Trophoblast cell (in vitro differentiated cells and primary cell): ENCODE data around the gene PFKP.

Source experiments
- DNase-seq, 2 donors: peaks; one replicate each; pipeline ENCODE4 v3.0.0-alpha.2; 2016
- H2AFZ ChIP-seq: 2 replicates; pipeline ENCODE4 v1.6.1; 2013; ENCODE audit warnings: low read length, moderate library complexity, mild to moderate bottlenecking; ENCODE audit not compliant: insufficient read depth, poor library complexity
- H2AK5ac ChIP-seq: 2 replicates; pipeline ENCODE4 v1.6.1; 2013; ENCODE audit warnings: mild to moderate bottlenecking, low read length
- H2BK120ac ChIP-seq: 2 replicates; pipeline ENCODE4 v1.6.1; 2013; ENCODE audit warnings: low read length, mild to moderate bottlenecking, moderate library complexity; ENCODE audit not compliant: insufficient read depth, poor library complexity
- H2BK12ac ChIP-seq: 2 replicates; pipeline ENCODE4 v1.6.1; 2013; ENCODE audit warnings: mild to moderate bottlenecking, low read length, moderate library complexity
- H2BK5ac ChIP-seq: 2 replicates; pipeline ENCODE4 v1.6.1; 2013; ENCODE audit warnings: low read length, low read depth, moderate library complexity, mild to moderate bottlenecking; ENCODE audit not compliant: poor library complexity
- H3K14ac ChIP-seq: 2 replicates; pipeline ENCODE4 v1.6.1; 2013; ENCODE audit warnings: mild to moderate bottlenecking, low read length
- H3K18ac ChIP-seq: 2 replicates; pipeline ENCODE4 v1.6.1; 2013; ENCODE audit warnings: mild to moderate bottlenecking, low read length
- H3K23ac ChIP-seq: 2 replicates; pipeline ENCODE4 v1.6.1; 2013; ENCODE audit warnings: low read length
- H3K27ac ChIP-seq: 2 replicates; pipeline ENCODE4 v1.5.1; 2013; ENCODE audit warnings: low read depth, mild to moderate bottlenecking, inconsistent platforms, low read length, moderate library complexity
- H3K27me3 ChIP-seq: 2 replicates; pipeline ENCODE4 v1.6.1; 2013; ENCODE audit warnings: inconsistent platforms, mild to moderate bottlenecking, low read length, moderate library complexity; ENCODE audit not compliant: insufficient read depth
- H3K36me3 ChIP-seq, 2 experiments: 1 replicate in 1 of 2; 2 replicates in 1 of 2; pipeline ENCODE4 v1.6.1; 2013; ENCODE audit warnings: low read length in 2 of 2, mild to moderate bottlenecking in 2 of 2, moderate library complexity in 1 of 2; ENCODE audit not compliant: insufficient read depth in 2 of 2, control insufficient read depth in 1 of 2
- H3K4ac ChIP-seq: 2 replicates; pipeline ENCODE4 v1.6.1; 2013; ENCODE audit warnings: low read depth, mild to moderate bottlenecking, low read length, moderate library complexity
- H3K4me1 ChIP-seq, 2 experiments: 1 replicate in 1 of 2; 2 replicates in 1 of 2; pipeline ENCODE4 v1.6.1; 2013; ENCODE audit warnings: low read length in 2 of 2, mild to moderate bottlenecking in 2 of 2, moderate library complexity in 1 of 2; ENCODE audit not compliant: insufficient read depth in 2 of 2, control insufficient read depth in 1 of 2
- H3K4me2 ChIP-seq: 2 replicates; pipeline ENCODE4 v1.6.1; 2013; ENCODE audit warnings: inconsistent platforms, mild to moderate bottlenecking, low read length, moderate library complexity
- H3K4me3 ChIP-seq: 2 replicates; pipeline ENCODE4 v1.5.1; 2013; ENCODE audit warnings: mild to moderate bottlenecking, low read depth, low read length, inconsistent platforms
- H3K79me1 ChIP-seq: one replicate; pipeline ENCODE4 v1.6.1; 2013; ENCODE audit warnings: low read length
- H3K79me2 ChIP-seq: 2 replicates; pipeline ENCODE4 v1.6.1; 2013; ENCODE audit warnings: low read length, mild to moderate bottlenecking; ENCODE audit not compliant: control insufficient read depth, insufficient read depth, poor library complexity
- H3K9ac ChIP-seq: 2 replicates; pipeline ENCODE4 v1.6.1; 2013; ENCODE audit warnings: mild to moderate bottlenecking, low read length
- H3K9me3 ChIP-seq: 2 replicates; pipeline ENCODE4 v1.6.1; 2013; ENCODE audit warnings: low read depth, mild to moderate bottlenecking, control low read depth, inconsistent platforms, low read length; ENCODE audit not compliant: insufficient read depth
- H4K12ac ChIP-seq: 2 replicates; pipeline ENCODE4 v1.6.1; 2013; ENCODE audit warnings: low read depth, mild to moderate bottlenecking, low read length, moderate library complexity
- H4K8ac ChIP-seq: 2 replicates; pipeline ENCODE4 v1.6.1; 2013; ENCODE audit warnings: low read depth, mild to moderate bottlenecking, low read length, moderate library complexity
- H4K91ac ChIP-seq: one replicate; pipeline ENCODE4 v1.6.1; 2013; ENCODE audit warnings: low read depth, mild to moderate bottlenecking, low read length, moderate library complexity
- WGBS: extraction: QIAGEN DNeasy Blood & Tissue Kit; methylation state at CpG from one replicate; pipeline ENCODE4 v1.1.7; 2013; ENCODE audit warnings: missing lambda C conversion rate; ENCODE audit not compliant: insufficient read length, insufficient coverage; ENCODE audit errors: extremely low coverage; 5-methylcytosine and 5-hydroxymethylcytosine counted together

The PFKP gene

GRCh38 chr10:3150961-3151360, 83.6 kb downstream of the PFKP start:
- Histone ChIP-seq H3K14ac (no peak overlapping the region), H2AK5ac (no peak overlapping the region), H3K27ac (no peak overlapping the region), H2AFZ (no peak overlapping the region), H3K23ac (no peak overlapping the region), H3K4me1 (no peaks in the 10 kb centered on the region), H2BK120ac (no peak overlapping the region), H3K36me3 (peaks cover 57 to 61% of the 10 kb centered on the region in 2 experiments), H4K12ac (no peak overlapping the region), H3K18ac (no peak overlapping the region), H4K91ac (no peak overlapping the region), H3K4me3 (no peak overlapping the region), H4K8ac (no peak overlapping the region), H3K4ac (no peak overlapping the region), H2BK12ac (no peak overlapping the region), H3K79me1 (no peaks in the 10 kb centered on the region), H3K9ac (no peak overlapping the region), H3K27me3 (no peaks in the 10 kb centered on the region), H3K9me3 (peaks cover 2% of the 10 kb centered on the region), H3K79me2 (no peaks in the 10 kb centered on the region), H3K4me2 (no peak overlapping the region), H2BK5ac (no peak overlapping the region)
- no peak for DNase-seq
- WGBS: no CpG with 5 or more reads among the region's 14 CpGs

- Histone ChIP-seq H3K4me1 (no peaks in the 10 kb centered on the region), H2AFZ (no peak overlapping the region), H2AK5ac (no peak overlapping the region), H2BK5ac (no peak overlapping the region), H3K79me1 (no peaks in the 10 kb centered on the region), H3K4ac (no peak overlapping the region), H4K8ac (no peak overlapping the region), H3K36me3 (peaks cover 53 to 60% of the 10 kb centered on the region in 2 experiments), H3K4me2 (no peak overlapping the region), H4K12ac (no peak overlapping the region), H3K14ac (no peak overlapping the region), H3K27me3 (no peaks in the 10 kb centered on the region), H3K9me3 (peaks cover 2% of the 10 kb centered on the region), H3K27ac (no peak overlapping the region), H4K91ac (no peak overlapping the region), H2BK120ac (no peak overlapping the region), H3K18ac (no peak overlapping the region), H3K4me3 (no peak overlapping the region), H2BK12ac (no peak overlapping the region), H3K9ac (no peak overlapping the region), H3K79me2 (no peaks in the 10 kb centered on the region), H3K23ac (no peak overlapping the region)
- no CpG with 5 or more reads among the region's 13 CpGs for WGBS
- no peak for DNase-seq
Observed at GRCh38 chr10:3151889-3152565, 84.7 kb downstream of the PFKP start.

DNA sequence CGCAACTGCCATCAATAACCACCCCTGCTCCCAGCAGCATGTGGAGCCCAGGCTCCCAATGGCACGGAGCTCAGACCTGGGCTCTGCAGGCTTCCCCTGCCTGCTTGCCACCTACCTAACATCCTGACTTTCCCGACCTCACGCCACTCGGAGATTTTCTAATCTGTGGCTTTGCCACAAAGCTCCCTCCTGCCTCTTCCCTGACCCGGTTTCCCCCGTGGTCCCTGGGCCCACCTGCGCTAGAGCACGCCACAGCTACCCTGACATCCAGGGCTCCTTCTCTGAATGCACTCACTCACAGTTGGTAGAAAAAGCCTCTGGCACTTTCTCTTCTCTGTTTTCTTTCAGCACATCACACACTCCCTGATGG, 85.2 kb downstream of the PFKP start:
- H4K91ac ChIP-seq: no peak overlapping the region
- H3K79me2 ChIP-seq: no peaks in the 10 kb centered on the region
- no CpG with 5 or more reads among the region's 9 CpGs for WGBS
- no peak for DNase-seq
- no peaks in the 10 kb centered on the region for H3K79me1 ChIP-seq
- no peak overlapping the region for H3K4me2 ChIP-seq
- H4K8ac ChIP-seq: no peak overlapping the region
- H2AFZ ChIP-seq: no peak overlapping the region
- H3K4me1 ChIP-seq: no peaks in the 10 kb centered on the region
- no peak overlapping the region for H3K14ac ChIP-seq
- H3K27ac ChIP-seq: no peak overlapping the region
- peaks cover 51 to 57% of the 10 kb centered on the region in 2 experiments for H3K36me3 ChIP-seq
- H3K18ac ChIP-seq: no peak overlapping the region
- H3K9me3 ChIP-seq: peaks cover 2% of the 10 kb centered on the region
- H3K4ac ChIP-seq: no peak overlapping the region
- no peak overlapping the region for H3K23ac ChIP-seq
- no peak overlapping the region for H2BK12ac ChIP-seq
- no peaks in the 10 kb centered on the region for H3K27me3 ChIP-seq
- no peak overlapping the region for H2AK5ac ChIP-seq
- no peak overlapping the region for H3K9ac ChIP-seq
- no peak overlapping the region for H2BK5ac ChIP-seq
- no peak overlapping the region for H4K12ac ChIP-seq
- no peak overlapping the region for H3K4me3 ChIP-seq
- no peak overlapping the region for H2BK120ac ChIP-seq

GRCh38 chr10:3154666-3155065, 87.3 kb downstream of the PFKP start:
- Histone ChIP-seq H3K14ac (no peak overlapping the region), H3K9ac (no peak overlapping the region), H3K18ac (no peak overlapping the region), H3K27ac (no peak overlapping the region), H3K4me1 (no peaks in the 10 kb centered on the region), H3K9me3 (peaks cover 2% of the 10 kb centered on the region), H2BK5ac (no peak overlapping the region), H3K79me2 (no peaks in the 10 kb centered on the region), H2AK5ac (no peak overlapping the region), H2BK120ac (no peak overlapping the region), H3K79me1 (no peaks in the 10 kb centered on the region), H3K36me3 (peaks cover 46 to 57% of the 10 kb centered on the region in 2 experiments), H3K23ac (no peak overlapping the region), H3K4me3 (no peak overlapping the region), H3K27me3 (no peaks in the 10 kb centered on the region), H4K8ac (no peak overlapping the region), H3K4ac (no peak overlapping the region), H4K12ac (no peak overlapping the region), H2AFZ (no peak overlapping the region), H3K4me2 (no peak overlapping the region), H2BK12ac (no peak overlapping the region), H4K91ac (no peak overlapping the region)
- no CpG with 5 or more reads among the region's 10 CpGs for WGBS
- no peak for DNase-seq
